K562 (cell line): ENCODE results near the gene LCMT2. TPM values are rescaled to one million over a fixed set of nuclear protein-coding genes. Genes with fewer than 3 reads are reported as not detected.

Experiments used
- ATF6 ChIP-seq: sonication (generic); formaldehyde crosslinking; IDR thresholded peaks from 2 replicates; pipeline ENCODE4 v1.4.0; 2020; ENCODE audit warnings: mild to moderate bottlenecking, missing genetic modification reagents
- CBX2 ChIP-seq: fragments of 200-600 bp; sonication (generic); IDR thresholded peaks from one replicate; pipeline ENCODE4 v1.6.1; 2012; ENCODE audit warnings: mild to moderate bottlenecking, low read length, inconsistent platforms; ENCODE audit not compliant: insufficient read depth, poor library complexity, severe bottlenecking
- CBX5 ChIP-seq: IDR thresholded peaks from 2 replicates; pipeline ENCODE4 v1.6.1; 2014; ENCODE audit warnings: low read depth, borderline replicate concordance
- CHD1 ChIP-seq: fragments of 200-600 bp; sonication (generic); IDR thresholded peaks from one replicate; pipeline ENCODE4 v1.6.1; 2012; ENCODE audit warnings: mild to moderate bottlenecking, moderate library complexity, low read length, inconsistent platforms
- GABPB2 ChIP-seq: fragments of 250-450 bp; sonication (Bioruptor Pico); conservative IDR thresholded peaks from 2 replicates; pipeline ENCODE4 v1.5.1; 2021; ENCODE audit warnings: mild to moderate bottlenecking
- PHF21A ChIP-seq: fragments of 450-650 bp; IDR thresholded peaks from 2 replicates; pipeline ENCODE4 v1.6.1; 2017; ENCODE audit warnings: low read depth, borderline replicate concordance
- PPARD ChIP-seq: fragments of 250-450 bp; sonication (Bioruptor Pico); IDR thresholded peaks from 2 replicates; pipeline ENCODE4 v1.8.0; 2022; ENCODE audit warnings: inconsistent platforms, mild to moderate bottlenecking, moderate library complexity
- SIN3B ChIP-seq: fragments of 450-650 bp; IDR thresholded peaks from 2 replicates; pipeline ENCODE4 v1.6.1; 2017; ENCODE audit warnings: low read depth, mild to moderate bottlenecking, moderate library complexity
- SMARCC2 ChIP-seq: fragments of 450-650 bp; IDR thresholded peaks from 2 replicates; pipeline ENCODE4 v1.6.1; 2017; ENCODE audit warnings: antibody characterized with exemption, moderate library complexity, mild to moderate bottlenecking, low read depth
- SREBF2 ChIP-seq: sonication (generic); formaldehyde crosslinking; IDR thresholded peaks from 2 replicates; pipeline ENCODE4 v1.4.0; 2020; ENCODE audit warnings: mild to moderate bottlenecking, missing genetic modification reagents
- SUPT5H ChIP-seq: fragments of 450-650 bp; IDR thresholded peaks from 2 replicates; pipeline ENCODE4 v1.6.1; 2016
- THRB ChIP-seq: fragments of 450-650 bp; formaldehyde crosslinking; conservative IDR thresholded peaks from 2 replicates; pipeline ENCODE4 v1.4.0; 2022; ENCODE audit warnings: mild to moderate bottlenecking, missing genetic modification characterization
- ZBTB9 ChIP-seq: fragments of 450-650 bp; formaldehyde crosslinking; IDR thresholded peaks from 2 replicates; pipeline ENCODE4 v1.4.0; 2020; ENCODE audit warnings: mild to moderate bottlenecking, moderate library complexity
- ZC3H4 ChIP-seq: sonication (generic); formaldehyde crosslinking; IDR thresholded peaks from 2 replicates; pipeline ENCODE4 v1.9.0; 2021; ENCODE audit warnings: missing genetic modification reagents, borderline replicate concordance
- ZNF561 ChIP-seq: fragments of 450-650 bp; formaldehyde crosslinking; conservative IDR thresholded peaks from 2 replicates; pipeline ENCODE4 v1.4.0; 2020; ENCODE audit warnings: mild to moderate bottlenecking, moderate library complexity
- ZNF75A ChIP-seq: fragments of 450-650 bp; formaldehyde crosslinking; IDR thresholded peaks from 2 replicates; pipeline ENCODE4 v1.4.0; 2020; ENCODE audit warnings: mild to moderate bottlenecking
- ZNF79 ChIP-seq: fragments of 250-450 bp; sonication (Bioruptor Pico); IDR thresholded peaks from 2 replicates; pipeline ENCODE4 v1.4.0; 2020; ENCODE audit warnings: low read depth, mild to moderate bottlenecking, moderate library complexity
- polyA plus RNA-seq, 8 experiments: library from polyadenylated mRNA; depleted of rRNA in 4 of 8; stranded (reverse) in 5 of 8; unstranded in 3 of 8; fragments of >200 nt; fragmentation: Nextera tagmentation in 2 of 8; fragmentation: Illumina TruSeq in 1 of 8; extraction: Ambion mirVana in 2 of 8; extraction: Trizol in 1 of 8; gene quantifications; 2 replicates each; pipeline versions ENCODE4 v1.2.1 to v1.2.3, GENCODE V29; 2011 to 2014; ENCODE audit warnings: inconsistent platforms in 1 of 8, missing spikeins in 1 of 8
- total RNA-seq, 7 experiments: library from RNA; depleted of rRNA in 6 of 7; stranded (reverse); fragments of >200 nt in 6 of 7; fragmentation: Illumina TruSeq in 2 of 7; extraction: Trizol in 2 of 7; gene quantifications; 2 replicates each; pipeline versions ENCODE4 v1.2.1 to v1.2.3, GENCODE V29; 2011 to 2021; ENCODE audit warnings: low replicate concordance in 1 of 7
- TF ChIP-seq, protein P1 (sequence below): IDR thresholded peaks from 2 replicates; pipeline ENCODE4 v1.6.1; 2016; ENCODE audit warnings: missing genetic modification characterization, missing compliant biosample characterization
- TF ChIP-seq, protein P2 (sequence below): sonication (generic); formaldehyde crosslinking; IDR thresholded peaks from 2 replicates; pipeline ENCODE4 v1.8.1; 2023; ENCODE audit warnings: mild to moderate bottlenecking, missing genetic modification reagents
- TF ChIP-seq, protein P3 (sequence below): fragments of 250-450 bp; sonication (Bioruptor Pico); IDR thresholded peaks from 2 replicates; pipeline ENCODE4 v1.8.0; 2022; ENCODE audit warnings: moderate library complexity, mild to moderate bottlenecking, inconsistent platforms

LCMT2 gene
- total and polyA plus RNA-seq, 9 of the 15 experiments (the other 6 are each of a cell fraction or from before 2014, with no cell fraction given): 2.5 to 22.3 (median 15.2) TPM

DNA sequence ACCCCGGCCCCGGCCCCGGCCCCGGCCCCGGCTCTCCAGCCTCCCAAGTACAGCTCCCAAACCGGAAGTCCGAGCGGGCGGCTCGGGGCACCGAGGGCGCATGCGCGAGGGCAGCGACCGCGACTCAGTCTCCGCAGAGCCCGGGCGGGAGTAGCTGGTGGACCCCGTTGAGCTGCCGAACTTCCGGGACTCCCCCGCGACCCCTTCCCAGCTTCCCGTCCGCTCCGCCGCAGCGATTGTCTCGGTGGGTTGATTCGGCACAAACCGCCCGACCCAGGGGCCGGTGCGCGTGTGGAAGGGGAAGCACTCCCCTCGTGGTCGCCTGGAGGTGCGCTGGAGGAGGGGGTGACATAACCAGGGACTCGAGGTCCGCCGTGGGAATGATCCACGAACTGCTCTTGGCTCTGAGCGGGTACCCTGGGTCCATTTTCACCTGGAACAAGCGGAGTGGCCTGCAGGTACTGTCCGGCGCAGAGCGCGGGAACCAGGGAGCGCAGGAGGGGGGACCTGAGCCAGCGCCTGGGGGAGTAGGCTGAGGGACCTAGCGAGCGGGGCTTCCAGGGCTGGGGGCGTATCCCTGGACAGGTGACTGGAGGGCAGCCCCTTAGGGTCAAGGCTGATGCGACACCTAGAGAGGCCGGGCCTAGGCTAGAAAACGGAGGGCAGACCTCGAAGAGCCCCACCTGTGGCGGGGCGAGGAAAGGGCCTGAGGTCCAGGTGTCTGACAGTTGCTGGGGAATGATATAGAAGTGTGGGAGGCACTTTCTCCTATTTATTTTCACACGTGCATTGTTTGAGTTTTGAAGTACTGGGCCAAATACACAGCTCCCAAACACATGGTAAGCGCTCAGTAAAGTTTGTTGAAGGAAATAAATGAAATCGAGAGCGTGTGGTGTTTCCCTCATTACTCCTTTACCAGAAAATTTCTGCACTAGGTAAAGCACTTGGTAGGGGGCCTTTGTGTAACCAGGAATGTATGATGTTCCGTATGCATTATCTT is 40.9 kb upstream of the LCMT2 start, which contains the start of the genes TUBGCP4 and ZSCAN29 (continued):
- no peak for TF ChIP-seq CBX5
- TF ChIP-seq, protein P1, sequence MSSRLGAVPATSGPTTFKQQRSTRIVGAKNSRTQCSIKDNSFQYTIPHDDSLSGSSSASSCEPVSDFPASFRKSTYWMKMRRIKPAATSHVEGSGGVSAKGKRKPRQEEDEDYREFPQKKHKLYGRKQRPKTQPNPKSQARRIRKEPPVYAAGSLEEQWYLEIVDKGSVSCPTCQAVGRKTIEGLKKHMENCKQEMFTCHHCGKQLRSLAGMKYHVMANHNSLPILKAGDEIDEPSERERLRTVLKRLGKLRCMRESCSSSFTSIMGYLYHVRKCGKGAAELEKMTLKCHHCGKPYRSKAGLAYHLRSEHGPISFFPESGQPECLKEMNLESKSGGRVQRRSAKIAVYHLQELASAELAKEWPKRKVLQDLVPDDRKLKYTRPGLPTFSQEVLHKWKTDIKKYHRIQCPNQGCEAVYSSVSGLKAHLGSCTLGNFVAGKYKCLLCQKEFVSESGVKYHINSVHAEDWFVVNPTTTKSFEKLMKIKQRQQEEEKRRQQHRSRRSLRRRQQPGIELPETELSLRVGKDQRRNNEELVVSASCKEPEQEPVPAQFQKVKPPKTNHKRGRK: no peak
- no peak for TF ChIP-seq ZNF79
- TF ChIP-seq CHD1: peak; percentile 30
- TF ChIP-seq SUPT5H: peak; percentile 88
- TF ChIP-seq PHF21A: no peak
- TF ChIP-seq ZNF561 (CRISPR knock-in tag): no peak
- no peak for TF ChIP-seq ZNF75A (CRISPR knock-in tag)
- no peak for TF ChIP-seq ZC3H4 (CRISPR knock-in tag)
- TF ChIP-seq SIN3B: no peak; the same call in 1 of the 2 replicates
- TF ChIP-seq ATF6 (CRISPR knock-in tag): 0 out of 2 replicates have a peak, but pooled peaks have one; percentile 16
- no peak for TF ChIP-seq SREBF2 (CRISPR knock-in tag)
- TF ChIP-seq CBX2: no peak
- TF ChIP-seq, protein P2, sequence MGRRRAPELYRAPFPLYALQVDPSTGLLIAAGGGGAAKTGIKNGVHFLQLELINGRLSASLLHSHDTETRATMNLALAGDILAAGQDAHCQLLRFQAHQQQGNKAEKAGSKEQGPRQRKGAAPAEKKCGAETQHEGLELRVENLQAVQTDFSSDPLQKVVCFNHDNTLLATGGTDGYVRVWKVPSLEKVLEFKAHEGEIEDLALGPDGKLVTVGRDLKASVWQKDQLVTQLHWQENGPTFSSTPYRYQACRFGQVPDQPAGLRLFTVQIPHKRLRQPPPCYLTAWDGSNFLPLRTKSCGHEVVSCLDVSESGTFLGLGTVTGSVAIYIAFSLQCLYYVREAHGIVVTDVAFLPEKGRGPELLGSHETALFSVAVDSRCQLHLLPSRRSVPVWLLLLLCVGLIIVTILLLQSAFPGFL: no peak
- TF ChIP-seq SMARCC2: no peak
- no peak for TF ChIP-seq THRB (CRISPR knock-in tag)
- TF ChIP-seq PPARD (CRISPR knock-in tag): no peak
- TF ChIP-seq ZBTB9 (CRISPR knock-in tag): no peak
- TF ChIP-seq, protein P3, sequence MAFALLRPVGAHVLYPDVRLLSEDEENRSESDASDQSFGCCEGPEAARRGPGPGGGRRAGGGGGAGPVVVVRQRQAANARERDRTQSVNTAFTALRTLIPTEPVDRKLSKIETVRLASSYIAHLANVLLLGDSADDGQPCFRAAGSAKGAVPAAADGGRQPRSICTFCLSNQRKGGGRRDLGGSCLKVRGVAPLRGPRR (CRISPR knock-in tag): no peak
- no peak for TF ChIP-seq GABPB2
